UCSD-AML1 (cell line): ENCODE data around the gene KLHL36.

Source experiments
- DNase-seq: peaks from one replicate; lab custom pipeline; 2025; ENCODE audit not compliant: unreplicated experiment; lab: John Stamatoyannopoulos, UW

KLHL36 gene

GRCh38 chr16:84647828-84648594 is at the start of gene KLHL36:
KLHL36 (plus strand) TSS chr16:84648511; CDS start chr16:84650868, 2,357 bp downstream.
- peak; percentile 62 for DNase-seq

- DNase-seq, result peak; percentile 68
Observed at GRCh38 chr16:84599521-84600202, 48.6 kb upstream of the KLHL36 start.

GRCh38 chr16:84600343-84601229 is 47.7 kb upstream of the KLHL36 start:
- DNase-seq, result peak; percentile 27

GRCh38 chr16:84603140-84603816 is 45.0 kb upstream of the KLHL36 start:
- no peak for DNase-seq

GRCh38 chr16:84603940-84604339 is 44.4 kb upstream of the KLHL36 start:
- DNase-seq, result no peak

GRCh38 chr16:84604477-84605013 is 43.8 kb upstream of the KLHL36 start:
- DNase-seq, result no peak

GRCh38 chr16:84605339-84605848 is 42.9 kb upstream of the KLHL36 start:
- DNase-seq, result no peak

GRCh38 chr16:84606081-84606875 is 42.0 kb upstream of the KLHL36 start:
- DNase-seq, result no peak

- no peak for DNase-seq
Observed at GRCh38 chr16:84607061-84607460, 41.2 kb upstream of the KLHL36 start.

GRCh38 chr16:84607694-84608093 is 40.6 kb upstream of the KLHL36 start:
- DNase-seq, result peak; percentile 49

- no peak for DNase-seq
Observed at GRCh38 chr16:84608282-84608681, 40.0 kb upstream of the KLHL36 start.

- no peak for DNase-seq
Observed at GRCh38 chr16:84609563-84610177, 38.6 kb upstream of the KLHL36 start.

- DNase-seq, result no peak
Observed at GRCh38 chr16:84610376-84610775, 37.9 kb upstream of the KLHL36 start.

GRCh38 chr16:84611041-84611440 is 37.3 kb upstream of the KLHL36 start:
- DNase-seq, result no peak

- no peak for DNase-seq
Observed at GRCh38 chr16:84612686-84613085, 35.6 kb upstream of the KLHL36 start.

GRCh38 chr16:84613408-84614072 is 34.8 kb upstream of the KLHL36 start:
- DNase-seq, result no peak

- DNase-seq, result no peak
Observed at GRCh38 chr16:84614073-84614459, 34.2 kb upstream of the KLHL36 start.

GRCh38 chr16:84614623-84614967 is 33.7 kb upstream of the KLHL36 start:
- DNase-seq, result no peak
